Measurements from ENCODE around the gene RANBP10. TPM values are rescaled to one million over a fixed set of nuclear protein-coding genes. Genes with fewer than 3 reads are reported as not detected.

Gene RANBP10
- total RNA-seq, 2 donors from 2014 or later: 14.1 to 14.5 TPM

- TF ChIP-seq, protein P1, sequence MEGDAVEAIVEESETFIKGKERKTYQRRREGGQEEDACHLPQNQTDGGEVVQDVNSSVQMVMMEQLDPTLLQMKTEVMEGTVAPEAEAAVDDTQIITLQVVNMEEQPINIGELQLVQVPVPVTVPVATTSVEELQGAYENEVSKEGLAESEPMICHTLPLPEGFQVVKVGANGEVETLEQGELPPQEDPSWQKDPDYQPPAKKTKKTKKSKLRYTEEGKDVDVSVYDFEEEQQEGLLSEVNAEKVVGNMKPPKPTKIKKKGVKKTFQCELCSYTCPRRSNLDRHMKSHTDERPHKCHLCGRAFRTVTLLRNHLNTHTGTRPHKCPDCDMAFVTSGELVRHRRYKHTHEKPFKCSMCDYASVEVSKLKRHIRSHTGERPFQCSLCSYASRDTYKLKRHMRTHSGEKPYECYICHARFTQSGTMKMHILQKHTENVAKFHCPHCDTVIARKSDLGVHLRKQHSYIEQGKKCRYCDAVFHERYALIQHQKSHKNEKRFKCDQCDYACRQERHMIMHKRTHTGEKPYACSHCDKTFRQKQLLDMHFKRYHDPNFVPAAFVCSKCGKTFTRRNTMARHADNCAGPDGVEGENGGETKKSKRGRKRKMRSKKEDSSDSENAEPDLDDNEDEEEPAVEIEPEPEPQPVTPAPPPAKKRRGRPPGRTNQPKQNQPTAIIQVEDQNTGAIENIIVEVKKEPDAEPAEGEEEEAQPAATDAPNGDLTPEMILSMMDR (IDR thresholded peaks at IDR 0.05): no peak
- DNase-seq (ENCODE audit: low spot score) (no peak), ATAC-seq (ENCODE audit: insufficient number of reproducible peaks, low FRiP score, low read depth) (no peak)
- Histone ChIP-seq H3K27ac (no peak overlapping the region), H3K4me1 (ENCODE audit: control insufficient read depth in 1 of 2, low read depth in 2 of 2) (no peaks in the 10 kb centered on the region), H3K9me3 (no peaks in the 10 kb centered on the region), H3K4me3 (no peak overlapping the region), H3K36me3 (peaks cover 13% of the 10 kb centered on the region), H3K27me3 (replicated peaks; ENCODE audit: insufficient read depth) (no peaks in the 10 kb centered on the region)
These were observed 18.8 kb upstream of the RANBP10 start for GRCh38 chr16:67825119-67825518.

DNA sequence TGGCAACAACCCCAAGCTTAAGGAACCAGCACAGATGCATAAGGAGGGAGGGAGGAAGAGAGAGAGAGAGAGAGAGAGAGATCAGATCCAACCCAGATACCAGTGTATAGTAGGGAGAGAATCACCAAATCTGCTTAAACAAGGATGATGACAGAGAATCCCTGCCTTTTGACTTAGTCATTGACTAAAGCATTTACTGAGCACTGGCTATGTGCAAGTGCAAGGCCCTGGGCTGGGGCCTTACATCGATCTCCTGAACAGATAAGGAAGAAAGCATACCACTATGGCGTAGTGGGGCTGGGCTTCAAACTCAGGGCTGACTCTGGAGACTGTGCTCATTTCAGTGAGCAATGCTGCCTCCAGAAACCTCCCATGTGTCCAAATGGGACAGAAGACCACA lies 16.2 kb upstream of the RANBP10 start:
- no peak overlapping the region for H3K27ac ChIP-seq
- H3K4me1 ChIP-seq (ENCODE audit: control insufficient read depth in 1 of 2, low read depth in 2 of 2): no peaks in the 10 kb centered on the region
- TF ChIP-seq, protein P1 (IDR thresholded peaks at IDR 0.05): no peak
- ATAC-seq (ENCODE audit: insufficient number of reproducible peaks, low FRiP score, low read depth) (no peak), DNase-seq (ENCODE audit: low spot score) (no peak)
- H3K36me3 ChIP-seq: no peaks in the 10 kb centered on the region
- no peaks in the 10 kb centered on the region for H3K9me3 ChIP-seq
- no peak overlapping the region for H3K4me3 ChIP-seq
- H3K27me3 ChIP-seq (replicated peaks; ENCODE audit: insufficient read depth): no peaks in the 10 kb centered on the region

DNA sequence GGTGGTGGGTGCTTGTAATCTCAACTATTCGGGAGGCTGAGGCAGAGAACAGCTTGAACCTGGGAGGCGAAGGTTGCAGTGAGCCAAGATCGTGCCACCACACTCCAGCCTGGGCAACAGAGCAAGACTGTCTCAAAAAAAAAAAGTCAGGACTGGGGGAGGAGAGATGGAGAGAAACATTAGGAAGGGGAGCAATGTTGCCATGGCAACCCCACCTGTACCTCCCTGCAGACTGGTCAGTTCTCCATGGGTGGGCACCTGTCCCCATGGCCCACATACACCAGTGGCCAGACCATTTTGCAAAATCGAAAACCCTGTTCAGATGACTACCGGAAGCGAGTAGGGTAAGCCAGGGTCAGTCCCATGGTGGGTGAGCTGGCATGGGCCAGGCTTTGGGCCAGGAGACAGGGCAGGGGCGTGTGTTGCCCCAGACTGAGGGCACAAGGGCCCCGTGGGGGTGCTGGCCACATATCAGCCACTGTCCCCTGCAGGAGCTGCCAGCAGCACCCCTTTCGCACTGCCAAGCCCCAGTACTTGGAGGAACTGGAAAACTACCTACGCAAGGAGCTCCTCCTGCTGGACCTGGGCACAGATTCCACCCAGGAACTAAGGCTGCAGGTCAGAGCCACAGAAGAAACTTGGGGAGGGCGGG lies 14.4 kb upstream of the RANBP10 start:
- Histone ChIP-seq H3K36me3 (no peaks in the 10 kb centered on the region), H3K27ac (no peak overlapping the region), H3K9me3 (no peaks in the 10 kb centered on the region), H3K4me3 (no peak overlapping the region), H3K4me1 (ENCODE audit: control insufficient read depth in 1 of 2, low read depth in 2 of 2) (peaks cover 0 to 3% of the 10 kb centered on the region in 2 donors), H3K27me3 (replicated peaks; ENCODE audit: insufficient read depth) (no peaks in the 10 kb centered on the region)
- TF ChIP-seq, protein P1 (IDR thresholded peaks at IDR 0.05): no peak
- DNase-seq (ENCODE audit: low spot score): no peak
- ATAC-seq (ENCODE audit: insufficient number of reproducible peaks, low FRiP score, low read depth): no peak

DNA sequence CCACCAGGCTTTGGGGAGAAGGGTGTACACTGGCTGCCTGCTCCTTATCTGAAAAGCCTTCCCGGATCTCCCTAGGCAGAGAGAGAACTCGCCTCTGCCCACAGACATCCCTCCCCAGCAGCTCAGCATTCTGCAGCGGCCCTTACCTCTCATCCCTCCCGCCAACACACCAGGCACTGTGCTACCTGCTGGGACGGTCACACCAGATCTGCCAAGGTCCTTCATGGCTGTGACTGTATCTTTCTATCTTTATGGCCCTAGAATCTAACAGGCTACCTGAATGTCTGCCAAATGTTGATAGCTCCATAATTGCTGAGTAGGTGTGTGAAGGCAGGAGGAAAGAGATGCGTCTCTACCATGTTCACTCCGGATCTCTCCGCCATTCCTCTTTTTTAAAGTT lies 8.2 kb upstream of the RANBP10 start:
- peaks cover 0 to 3% of the 10 kb centered on the region in 2 donors for H3K4me1 ChIP-seq (ENCODE audit: control insufficient read depth in 1 of 2, low read depth in 2 of 2)
- H3K9me3 ChIP-seq: no peaks in the 10 kb centered on the region
- H3K27ac ChIP-seq: no peak overlapping the region
- TF ChIP-seq, protein P1 (IDR thresholded peaks at IDR 0.05): no peak
- no peaks in the 10 kb centered on the region for H3K27me3 ChIP-seq (replicated peaks; ENCODE audit: insufficient read depth)
- no peak overlapping the region for H3K4me3 ChIP-seq
- ATAC-seq (ENCODE audit: insufficient number of reproducible peaks, low FRiP score, low read depth): no peak
- DNase-seq (ENCODE audit: low spot score): no peak
- H3K36me3 ChIP-seq: no peaks in the 10 kb centered on the region

DNA sequence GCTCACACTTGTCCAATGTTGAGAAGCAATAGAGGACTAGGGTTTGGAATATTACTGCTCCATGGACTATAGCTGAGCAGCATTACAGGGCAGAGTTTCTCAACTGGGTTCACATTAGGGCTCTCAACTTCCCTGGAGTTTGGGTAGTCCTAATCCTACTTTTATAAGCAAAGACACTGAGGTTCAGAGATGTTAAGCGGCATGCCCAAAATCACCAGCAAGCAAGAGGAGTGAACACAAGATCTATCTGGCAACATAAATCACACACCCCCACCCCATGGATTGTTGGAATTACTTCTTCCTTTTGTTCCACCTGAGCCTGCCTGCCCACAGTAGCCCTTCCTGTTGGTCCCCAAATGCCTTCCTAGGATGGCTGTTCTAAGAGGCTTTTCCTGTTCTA lies 5.5 kb upstream of the RANBP10 start:
- Histone ChIP-seq H3K4me3 (no peak overlapping the region), H3K4me1 (ENCODE audit: control insufficient read depth in 1 of 2, low read depth in 2 of 2) (peaks cover 5 to 7% of the 10 kb centered on the region in 2 donors), H3K9me3 (no peaks in the 10 kb centered on the region), H3K27ac (no peak overlapping the region), H3K27me3 (replicated peaks; ENCODE audit: insufficient read depth) (no peaks in the 10 kb centered on the region), H3K36me3 (no peaks in the 10 kb centered on the region)
- ATAC-seq (ENCODE audit: insufficient number of reproducible peaks, low FRiP score, low read depth) (no peak), DNase-seq (ENCODE audit: low spot score) (no peak)
- TF ChIP-seq, protein P1 (IDR thresholded peaks at IDR 0.05): no peak
